ENCODE data around the gene ANKS3. TPM values are rescaled to one million over a fixed set of nuclear protein-coding genes. Genes with fewer than 3 reads are reported as not detected.

Gene ANKS3
- total and polyA plus RNA-seq, 2 of the 8 experiments (the other 6 are each of a cell fraction or from before 2014, with no cell fraction given), result 15.5 to 23.9 TPM

DNA sequence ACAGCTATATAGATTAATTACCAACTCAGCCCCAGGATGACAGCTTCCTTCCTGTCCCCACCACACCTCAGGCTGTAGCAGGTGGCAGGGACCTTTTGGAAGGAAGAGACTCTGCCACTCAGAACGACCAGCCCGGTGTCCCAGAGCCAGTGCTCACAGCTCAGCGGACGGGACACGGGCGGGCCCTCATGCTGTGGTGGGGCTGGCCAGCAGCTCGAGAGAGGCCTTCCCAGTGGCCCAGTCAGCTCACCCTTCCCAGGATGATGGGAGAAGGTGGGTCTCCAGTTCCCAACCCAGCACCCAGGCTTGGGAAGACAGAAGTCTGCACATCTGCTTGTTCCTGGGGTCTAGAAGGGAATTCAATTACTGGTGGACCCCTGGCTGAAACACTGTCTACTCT is 30.2 kb downstream of the ANKS3 start:
- no peaks in the 10 kb centered on the region for H3K9me3 ChIP-seq (ENCODE audit: insufficient read depth in 2 of 2, low read depth in 1 of 2, low read length in 1 of 2)
- no peak overlapping the region for H4K91ac ChIP-seq (replicated peaks; ENCODE audit: insufficient read length, low read length)
- H3K23ac ChIP-seq (ENCODE audit: insufficient read length), result no peak overlapping the region
- H2BK12ac ChIP-seq (ENCODE audit: low read depth, low read length), result no peak overlapping the region
- H2AK5ac ChIP-seq (ENCODE audit: low read depth, low read length), result no peak overlapping the region
- DNase-seq (ENCODE audit: low read depth in 1 of 2, low spot score in 2 of 2) (no peak), FAIRE-seq (no peak)
- H3K9ac ChIP-seq (replicated peaks in 1 of 4; ENCODE audit: extremely low read depth in 1 of 4, low read depth in 3 of 4, low read length in 3 of 4), result no peak overlapping the region
- H2AFZ ChIP-seq (ENCODE audit: low read length), result no peak overlapping the region
- H3K4me2 ChIP-seq (ENCODE audit: insufficient read depth in 1 of 2, low read depth in 2 of 2, low read length in 2 of 2), result no peak overlapping the region
- ChIA-PET CTCF (ENCODE audit: partially characterized antibody) (no interaction called here), POLR2A (ENCODE audit: partially characterized antibody) (interaction anchor here (0.8 to 4.2 kb wide), 2 partner anchors 9 to 10 kb away, joined by 7 to 59 read pairs; partner anchors contain the start of gene NUDT16L1)
- peaks cover 0 to 18% of the 10 kb centered on the region in 2 experiments for H4K20me1 ChIP-seq (replicated peaks in 1 of 2; ENCODE audit: control insufficient read depth in 1 of 2, insufficient read depth in 2 of 2, low read length in 2 of 2)
- H2BK120ac ChIP-seq (replicated peaks; ENCODE audit: low read depth, low read length), result no peak overlapping the region
- H3K79me2 ChIP-seq (ENCODE audit: control insufficient read depth in 1 of 2, insufficient read depth in 2 of 2, low read length in 2 of 2), result no peaks in the 10 kb centered on the region
- no peaks in the 10 kb centered on the region for H3K27me3 ChIP-seq (replicated peaks in 1 of 4; ENCODE audit: control insufficient read depth in 3 of 4, extremely low read depth in 1 of 4, insufficient read depth in 3 of 4, low read length in 3 of 4)
- H3K18ac ChIP-seq (ENCODE audit: extremely low read depth, low read length), result no peak overlapping the region
- no peak overlapping the region for H3K27ac ChIP-seq (ENCODE audit: low read depth, low read length)
- no peak overlapping the region for H3K4me3 ChIP-seq (ENCODE audit: extremely low read depth in 1 of 4, insufficient read depth in 2 of 4, low read depth in 3 of 4, low read length in 4 of 4)
- H3K4ac ChIP-seq (replicated peaks; ENCODE audit: insufficient read length, low read depth, low read length), result no peak overlapping the region
- no peak overlapping the region; the same call in 1 of the 2 replicates for H4K8ac ChIP-seq (ENCODE audit: extremely low read depth, insufficient read depth, low read length)
- no peak overlapping the region for H3K56ac ChIP-seq (replicated peaks; ENCODE audit: insufficient read length, low read depth, low read length)
- WGBS, 2 experiments (ENCODE audit: extremely low coverage in 1 of 2, insufficient coverage in 1 of 2, insufficient read length in 1 of 2, insufficient replicate concordance in 2 of 2, low coverage in 1 of 2, low lambda C conversion rate in 2 of 2, missing lambda C conversion rate in 1 of 2), result 95% methylated on average over 7 of the region's 7 CpGs; no CpG with 5 or more reads in 1 of the 2 experiments
- H3K14ac ChIP-seq (ENCODE audit: insufficient read length), result no peak overlapping the region
- H3K79me1 ChIP-seq (ENCODE audit: low read depth, low read length), result no peaks in the 10 kb centered on the region; the same call in 1 of the 2 replicates
- no peak overlapping the region for H2BK5ac ChIP-seq (ENCODE audit: low read depth, low read length)
- TF ChIP-seq RFX5 (IDR thresholded peaks at IDR 0.05; ENCODE audit: borderline replicate concordance, low read depth, low read length) (no peak), CHD1 (IDR thresholded peaks at IDR 0.05; ENCODE audit: low read depth, low read length) (no peak), CBX5 (IDR thresholded peaks at IDR 0.05; ENCODE audit: low read depth, low read length) (no peak), SP1 (IDR thresholded peaks at IDR 0.05; ENCODE audit: low read depth, low read length) (no peak), FOSL1 (IDR thresholded peaks at IDR 0.05; ENCODE audit: insufficient read depth, low read depth, low read length) (no peak), RBBP5 (IDR thresholded peaks at IDR 0.05; ENCODE audit: borderline replicate concordance, low read depth, low read length) (no peak), RAD21 (IDR thresholded peaks at IDR 0.05 in 1 of 2, conservative IDR thresholded peaks at IDR 0.05 in 1 of 2; ENCODE audit: low read depth in 2 of 2, low read length in 2 of 2) (no peak)
- H3K36me3 ChIP-seq (ENCODE audit: control insufficient read depth in 2 of 4, insufficient read depth in 4 of 4, low read length in 3 of 4), result peaks cover 9 to 37% (median 26%) of the 10 kb centered on the region in 4 experiments
- no peak overlapping the region for H2BK20ac ChIP-seq (ENCODE audit: low read length)
- no peak overlapping the region for H2BK15ac ChIP-seq (ENCODE audit: low read length)
- H3K4me1 ChIP-seq (replicated peaks in 1 of 4; ENCODE audit: control insufficient read depth in 3 of 4, insufficient read depth in 4 of 4, low read length in 3 of 4), result no peaks in the 10 kb centered on the region
- H4K5ac ChIP-seq (ENCODE audit: insufficient read length, low read depth, low read length), result no peak overlapping the region
- H3K23me2 ChIP-seq (ENCODE audit: low read depth, low read length), result no peaks in the 10 kb centered on the region

All from H1 (cell line).